ENCODE results near the gene NDUFB10. TPM values are rescaled to one million over a fixed set of nuclear protein-coding genes. Genes with fewer than 3 reads are reported as not detected.
"Not testable (repeated sequence)": the region's sequence is repeated elsewhere in the genome, so short reads cannot be mapped to it uniquely, and the experiment has no call there.

Gene NDUFB10
- total RNA-seq, 2 donors from 2014 or later, result 39.2 to 86.1 TPM

- peak in 1 of 4 donors; percentile 35 for DNase-seq
- intact Hi-C loops (cut with DNase I), result no loop called here
- no peak for ATAC-seq
- H3K4me1 ChIP-seq, result peaks cover 14% of the 10 kb centered on the region
- H3K36me3 ChIP-seq (replicated peaks in 1 of 2; ENCODE audit: insufficient read depth in 1 of 2, low read depth in 2 of 2), result no peaks in the 10 kb centered on the region
- no peaks in the 10 kb centered on the region for H3K27me3 ChIP-seq
- peak overlapping the region in 1 of 4 donors; percentile 69 for H3K27ac ChIP-seq
- H3K9me3 ChIP-seq, result no peaks in the 10 kb centered on the region
- no peak overlapping the region for H3K4me3 ChIP-seq
- WGBS, 2 donors, result 93 to 95% methylated on average over 11 to 21 of the region's 22 CpGs
- TF ChIP-seq POLR2A (IDR thresholded peaks at IDR 0.05) (no peak), CTCF (IDR thresholded peaks at IDR 0.05) (no peak)
Measured at GRCh38 chr16:1953734-1954133, 5.6 kb upstream of the NDUFB10 start.

GRCh38 chr16:1957434-1958142 is 1.8 kb upstream of the NDUFB10 start:
- WGBS, 2 donors, result 80% methylated on average over 15 to 19 of the region's 22 CpGs
- H3K4me1 ChIP-seq, result peaks cover 42% of the 10 kb centered on the region
- H3K27ac ChIP-seq; H3K4me3 ChIP-seq; H3K36me3 ChIP-seq (replicated peaks in 1 of 2; ENCODE audit: insufficient read depth in 1 of 2, low read depth in 2 of 2); H3K27me3 ChIP-seq; intact Hi-C loops (cut with DNase I); H3K9me3 ChIP-seq; DNase-seq; ATAC-seq: not testable (repeated sequence)

GRCh38 chr16:1958143-1958491 is 1.2 kb upstream of the NDUFB10 start:
- 82% methylated on average over 22 of the region's 30 CpGs; no CpG with 5 or more reads in 1 of the 2 donors for WGBS, 2 donors

GRCh38 chr16:1958715-1959268 is 546 bp upstream of the NDUFB10 start:
- H3K4me3 ChIP-seq, result no peak overlapping the region
- H3K27me3 ChIP-seq, result no peaks in the 10 kb centered on the region
- no peaks in the 10 kb centered on the region for H3K9me3 ChIP-seq
- peaks cover 4 to 8% of the 10 kb centered on the region in 2 donors for H3K36me3 ChIP-seq (replicated peaks in 1 of 2; ENCODE audit: insufficient read depth in 1 of 2, low read depth in 2 of 2)
- WGBS, 2 donors, result 21 to 26% methylated on average over 6 to 13 of the region's 14 CpGs
- ATAC-seq (no peak), DNase-seq (peak in 1 of 4 donors; percentile 37)
- peak overlapping the region in 3 of 4 donors; percentile 75 to 86 (median 85) for H3K27ac ChIP-seq
- TF ChIP-seq POLR2A (IDR thresholded peaks at IDR 0.05) (no peak), CTCF (IDR thresholded peaks at IDR 0.05) (no peak)
- intact Hi-C loops (cut with DNase I), result no loop called here
- peaks cover 54% of the 10 kb centered on the region for H3K4me1 ChIP-seq

More at GRCh38 chr16:1958143-1958491, 1.2 kb upstream of the NDUFB10 start:
- H3K27me3 ChIP-seq; H3K27ac ChIP-seq; H3K4me3 ChIP-seq; H3K9me3 ChIP-seq; DNase-seq; intact Hi-C loops (cut with DNase I); H3K36me3 ChIP-seq (replicated peaks in 1 of 2; ENCODE audit: insufficient read depth in 1 of 2, low read depth in 2 of 2); ATAC-seq: not testable (repeated sequence)
- H3K4me1 ChIP-seq, result peaks cover 47% of the 10 kb centered on the region

- Histone ChIP-seq H3K4me1 (peaks cover 50% of the 10 kb centered on the region), H3K9me3 (no peaks in the 10 kb centered on the region), H3K27me3 (no peaks in the 10 kb centered on the region), H3K27ac (peak overlapping the region in 3 of 4 donors; percentile 15 to 85 (median 75)), H3K4me3 (no peak overlapping the region), H3K36me3 (replicated peaks in 1 of 2; ENCODE audit: insufficient read depth in 1 of 2, low read depth in 2 of 2) (peaks cover 4 to 8% of the 10 kb centered on the region in 2 donors)
- TF ChIP-seq CTCF (IDR thresholded peaks at IDR 0.05), result no peak
- TF ChIP-seq POLR2A (IDR thresholded peaks at IDR 0.05), result peak in 2 of 3 donors; percentile 30 to 38
- ATAC-seq (no peak), DNase-seq (peak in 2 of 4 donors; percentile 20 to 46)
- intact Hi-C loops (cut with DNase I), result no loop called here
- 37 to 38% methylated on average over 20 of the region's 20 CpGs for WGBS, 2 donors
Measured at GRCh38 chr16:1960665-1961630, 1.6 kb downstream of the NDUFB10 start.

All from body of pancreas (tissue), 4 donors.